B cell (primary cell): Measurements from ENCODE around the gene AP2M1. TPM values are rescaled to one million over a fixed set of nuclear protein-coding genes. Genes with fewer than 3 reads are reported as not detected.

Experiments used
- ATAC-seq: fragments of 200-7000 bp; cut with Tn5 transposase; one replicate; pipeline ENCODE4 v1.10.0; 2021; ENCODE audit warnings: low read depth, mild to moderate bottlenecking, moderate number of reproducible peaks, moderate library complexity
- CTCF ChIA-PET: fragments of 350-600 bp; sonication (Branson Sonifier 250); formaldehyde crosslinking; loops from one replicate; lab custom pipeline; 2021; ENCODE audit warnings: antibody characterized with exemption, inconsistent platforms; lab: Charles Lee
- POLR2A ChIA-PET: fragments of 350-600 bp; sonication (Branson Sonifier 250); formaldehyde crosslinking; loops from one replicate; lab custom pipeline; 2021; ENCODE audit warnings: antibody characterized with exemption; lab: Charles Lee
- DNase-seq: peaks from one replicate; pipeline ENCODE4 v3.0.0; 2013
- H2AFZ ChIP-seq: 2 replicates; pipeline ENCODE4 v1.6.1; 2012; ENCODE audit warnings: mild to moderate bottlenecking, low read depth, low read length; ENCODE audit not compliant: insufficient read depth, poor library complexity, severe bottlenecking
- H3K27ac ChIP-seq, 2 donors: 1 replicate in 1 of 2; 2 replicates in 1 of 2; pipeline ENCODE4 v1.5.1; 2012 to 2013; ENCODE audit warnings: low read length in 2 of 2, mild to moderate bottlenecking in 2 of 2, moderate library complexity in 1 of 2
- H3K27me3 ChIP-seq, 4 experiments: fragments of 200-600 bp in 1 of 4; sonication (generic) in 1 of 4; replicated peaks in 1 of 4; 1 replicate in 2 of 4; 2 replicates in 2 of 4; pipeline versions ENCODE4 v1.6.1 to v1.7.0; 2013 to 2016; ENCODE audit warnings: low read length in 3 of 4, mild to moderate bottlenecking in 2 of 4, mixed read lengths in 1 of 4, moderate library complexity in 1 of 4; ENCODE audit not compliant: insufficient read depth in 4 of 4, control insufficient read depth in 3 of 4; ENCODE audit errors: control extremely low read depth in 1 of 4
- H3K36me3 ChIP-seq, 2 experiments: replicated peaks in 1 of 2; 1 replicate in 1 of 2; 2 replicates in 1 of 2; pipeline versions ENCODE4 v1.6.1 to v1.7.1; 2013; ENCODE audit warnings: low read length in 1 of 2; ENCODE audit not compliant: insufficient read depth in 2 of 2, control insufficient read depth in 1 of 2; ENCODE audit errors: control extremely low read depth in 1 of 2, extremely low read depth in 1 of 2
- H3K4me1 ChIP-seq, 2 donors: fragments of 200-600 bp in 1 of 2; sonication (generic) in 1 of 2; 1 replicate in 1 of 2; 2 replicates in 1 of 2; pipeline versions ENCODE4 v1.5.1 to v1.6.1; 2013 to 2017; ENCODE audit warnings: low read length in 2 of 2; ENCODE audit not compliant: control insufficient read depth in 2 of 2, insufficient read depth in 2 of 2
- H3K4me2 ChIP-seq: replicated peaks from 2 replicates; pipeline ENCODE3; 2012; ENCODE audit warnings: mild to moderate bottlenecking, low read depth, low read length; ENCODE audit not compliant: poor library complexity, severe bottlenecking
- H3K4me3 ChIP-seq, 5 experiments: fragments of 200-600 bp in 1 of 5; sonication (generic) in 1 of 5; 1 replicate in 3 of 5; 2 replicates in 2 of 5; pipeline versions ENCODE4 v1.5.1 to v1.7.0; 2011 to 2016; ENCODE audit warnings: low read length in 4 of 5, mild to moderate bottlenecking in 4 of 5, low read depth in 2 of 5, control low read depth in 1 of 5, moderate library complexity in 1 of 5; ENCODE audit not compliant: insufficient read depth in 1 of 5; ENCODE audit errors: control extremely low read depth in 1 of 5, extremely low read depth in 1 of 5
- H3K79me2 ChIP-seq: fragments of 200-600 bp; sonication (generic); one replicate; pipeline ENCODE4 v1.6.0; 2016; ENCODE audit warnings: low read length; ENCODE audit not compliant: control insufficient read depth, insufficient read depth
- H3K9ac ChIP-seq: fragments of 200-600 bp; sonication (generic); 2 replicates; pipeline ENCODE4 v1.6.1; 2017; ENCODE audit warnings: mild to moderate bottlenecking, low read length, moderate library complexity
- H3K9me3 ChIP-seq, 3 donors: one replicate each; pipeline versions ENCODE4 v1.6.1 to v1.7.1; 2013; ENCODE audit warnings: low read length in 2 of 3; ENCODE audit not compliant: control insufficient read depth in 2 of 3, insufficient read depth in 1 of 3; ENCODE audit errors: control extremely low read depth in 1 of 3
- H4K20me1 ChIP-seq: 2 replicates; pipeline ENCODE4 v1.6.0; 2012; ENCODE audit warnings: mild to moderate bottlenecking, low read length; ENCODE audit not compliant: insufficient read depth, control insufficient read depth, poor library complexity, severe bottlenecking
- H3K27ac Mint-ChIP-seq: one replicate; pipeline ENCODE4 v1.8.0; 2021; ENCODE audit warnings: mixed read lengths
- H3K27me3 Mint-ChIP-seq: one replicate; pipeline ENCODE4 v1.8.0; 2021; ENCODE audit warnings: mixed read lengths
- H3K4me1 Mint-ChIP-seq: one replicate; pipeline ENCODE4 v1.8.0; 2021; ENCODE audit warnings: mixed read lengths
- H3K4me3 Mint-ChIP-seq: one replicate; pipeline ENCODE4 v1.8.0; 2021; ENCODE audit warnings: mixed read lengths
- H3K9me3 Mint-ChIP-seq: one replicate; pipeline ENCODE4 v1.8.0; 2022; ENCODE audit warnings: mixed read lengths; ENCODE audit not compliant: insufficient read depth
- EZH2 ChIP-seq: IDR thresholded peaks from 2 replicates; pipeline ENCODE4 v1.6.1; 2012; ENCODE audit warnings: borderline replicate concordance, low read depth, mild to moderate bottlenecking, moderate library complexity, low read length; ENCODE audit not compliant: insufficient read depth, poor library complexity, severe bottlenecking
- WGBS: methylation state at CpG from one replicate; pipeline ENCODE4 v1.1.5; 2013; ENCODE audit warnings: missing lambda C conversion rate; ENCODE audit not compliant: insufficient coverage; 5-methylcytosine and 5-hydroxymethylcytosine counted together
- intact Hi-C: fragments of 100-400 bp; cut with micrococcal nuclease; formaldehyde crosslinking; loops from one replicate; pipeline ENCODE4 v1.10.0; 2022
- polyA plus RNA-seq: library from polyadenylated mRNA; depleted of rRNA; stranded (reverse); fragments of >200 nt; gene quantifications from 2 replicates; pipeline ENCODE4 v1.2.3, GENCODE V29; 2012
- total RNA-seq, 2 donors: library from RNA; stranded (reverse); fragments of 120-200 nt in 1 of 2; gene quantifications; 1 replicate in 1 of 2; 2 replicates in 1 of 2; pipeline versions ENCODE4 v1.2.3 to v1.2.4, GENCODE V29; 2013 to 2022
- TF ChIP-seq, protein P1 (sequence below): fragments of 200-600 bp; IDR thresholded peaks from one replicate; pipeline ENCODE4 v1.8.0; 2022; ENCODE audit warnings: antibody characterized with exemption, mild to moderate bottlenecking

Gene AP2M1
- total and polyA plus RNA-seq, 2 donors (not counting 1 experiment from before 2014, with no cell fraction given): 171 to 207 TPM

DNA sequence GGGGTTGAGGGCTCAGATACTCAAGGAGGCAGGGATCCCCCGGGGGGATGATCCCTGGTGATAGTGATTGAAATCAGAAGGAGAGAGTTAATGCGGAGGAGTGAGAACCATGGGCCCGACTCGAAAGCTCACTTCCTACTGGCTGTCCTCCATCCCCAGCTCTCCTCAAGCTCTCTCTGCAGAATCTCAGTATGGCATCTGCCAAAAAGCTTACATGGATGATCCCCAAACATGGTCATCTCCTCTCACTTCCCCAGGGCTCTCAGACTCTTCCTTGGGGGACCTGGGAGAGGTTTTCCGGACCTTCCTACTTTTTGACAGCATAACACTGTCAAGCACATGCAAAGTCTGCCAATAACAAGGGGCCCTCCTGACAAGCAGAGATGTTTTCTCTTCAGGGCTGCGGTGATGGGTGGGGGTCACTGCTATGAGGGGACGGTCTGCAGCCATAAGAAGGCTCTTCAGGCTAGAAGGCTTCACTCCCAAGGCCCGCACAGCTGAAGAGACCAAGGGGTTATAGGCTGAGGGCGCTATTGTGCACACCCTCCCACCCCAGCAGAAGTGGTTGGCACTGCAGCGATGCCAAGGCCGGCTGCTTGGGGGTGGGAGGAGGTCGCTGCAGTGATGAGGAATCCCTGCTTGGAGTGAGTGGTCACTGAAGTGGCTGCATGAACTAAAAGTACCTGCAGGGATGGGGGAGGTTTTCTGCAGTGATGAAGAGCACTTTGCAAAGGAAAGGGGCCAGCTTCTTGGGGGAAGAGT lies 53.9 kb downstream of the AP2M1 start:
- Histone ChIP-seq H3K36me3 (no peaks in the 10 kb centered on the region), H2AFZ (peak overlapping the region; percentile 82), H3K4me2 (peak overlapping the region; percentile 100), H3K4me1 (peaks cover 15 to 25% of the 10 kb centered on the region in 2 donors), H3K27me3 (peaks cover 0 to 68% (median 38%) of the 10 kb centered on the region in 4 experiments), H4K20me1 (no peaks in the 10 kb centered on the region), H3K9me3 (peaks cover 0 to 3% (median 0%) of the 10 kb centered on the region in 3 donors), H3K79me2 (no peaks in the 10 kb centered on the region), H3K9ac (peak overlapping the region; percentile 72), H3K4me3 (peak overlapping the region in 3 of 5 experiments; percentile 59 to 74 (median 60)), H3K27ac (no peak overlapping the region)
- Mint-ChIP-seq H3K27me3 (peaks cover 48% of the 10 kb centered on the region), H3K9me3 (no peaks in the 10 kb centered on the region), H3K4me3 (peak overlapping the region; percentile 82), H3K4me1 (peaks cover 20% of the 10 kb centered on the region), H3K27ac (no peak overlapping the region)
- ChIA-PET POLR2A (no interaction called here), CTCF (interaction anchor here (0.8 to 3.4 kb wide), 30 partner anchors 8 to 344 kb away, joined by 3 to 23 read pairs (median 5); partner anchors contain the start of genes ABCC5, ABCF3, ALG3 and EEF1AKMT4)
- DNase-seq (peak; percentile 26), ATAC-seq (no peak)
- WGBS: 50% methylated on average over 3 of the region's 12 CpGs
- TF ChIP-seq, protein P1, sequence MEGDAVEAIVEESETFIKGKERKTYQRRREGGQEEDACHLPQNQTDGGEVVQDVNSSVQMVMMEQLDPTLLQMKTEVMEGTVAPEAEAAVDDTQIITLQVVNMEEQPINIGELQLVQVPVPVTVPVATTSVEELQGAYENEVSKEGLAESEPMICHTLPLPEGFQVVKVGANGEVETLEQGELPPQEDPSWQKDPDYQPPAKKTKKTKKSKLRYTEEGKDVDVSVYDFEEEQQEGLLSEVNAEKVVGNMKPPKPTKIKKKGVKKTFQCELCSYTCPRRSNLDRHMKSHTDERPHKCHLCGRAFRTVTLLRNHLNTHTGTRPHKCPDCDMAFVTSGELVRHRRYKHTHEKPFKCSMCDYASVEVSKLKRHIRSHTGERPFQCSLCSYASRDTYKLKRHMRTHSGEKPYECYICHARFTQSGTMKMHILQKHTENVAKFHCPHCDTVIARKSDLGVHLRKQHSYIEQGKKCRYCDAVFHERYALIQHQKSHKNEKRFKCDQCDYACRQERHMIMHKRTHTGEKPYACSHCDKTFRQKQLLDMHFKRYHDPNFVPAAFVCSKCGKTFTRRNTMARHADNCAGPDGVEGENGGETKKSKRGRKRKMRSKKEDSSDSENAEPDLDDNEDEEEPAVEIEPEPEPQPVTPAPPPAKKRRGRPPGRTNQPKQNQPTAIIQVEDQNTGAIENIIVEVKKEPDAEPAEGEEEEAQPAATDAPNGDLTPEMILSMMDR: no peak
- no peak for TF ChIP-seq EZH2
- intact Hi-C loops: loop anchor here (1.0 to 5.0 kb wide), 5 partner anchors 42 to 344 kb away; partner anchors contain the start of genes ABCF3, AP2M1, EIF2B5 and PARL
